A549 (cell line): ENCODE results near the gene ZNF280B.
"Not testable (repeated sequence)": the region's sequence is repeated elsewhere in the genome, so short reads cannot be mapped to it uniquely, and the experiment has no call there.

Experiments
- CTCF ChIP-seq: fragments of >200 bp; sonication (Bioruptor Twin); formaldehyde crosslinking; IDR thresholded peaks from 3 replicates; pipeline ENCODE4 v1.5.1; 2016
- EP300 ChIP-seq, 2 experiments: fragments of >200 bp; sonication (Bioruptor Twin); formaldehyde crosslinking; IDR thresholded peaks; 2 replicates in 1 of 2; 3 replicates in 1 of 2; pipeline ENCODE4 v1.6.1; 2016 to 2017
- FOSL2 ChIP-seq, 2 experiments: fragments of 450-650 bp in 1 of 2; fragments of >200 bp in 1 of 2; sonication (Bioruptor Twin) in 1 of 2; formaldehyde crosslinking; IDR thresholded peaks; 2 replicates each; pipeline versions ENCODE4 v1.5.0 to v1.6.1; 2016 to 2020; ENCODE audit warnings: mild to moderate bottlenecking in 1 of 2, moderate library complexity in 1 of 2
- KDM5A ChIP-seq: fragments of 200-600 bp; sonication (generic); IDR thresholded peaks from 2 replicates; pipeline ENCODE4 v1.6.1; 2016; ENCODE audit warnings: antibody characterized with exemption, mild to moderate bottlenecking
- MAX ChIP-seq: IDR thresholded peaks from 2 replicates; pipeline ENCODE4 v1.6.1; 2012
- MYC ChIP-seq: IDR thresholded peaks from 2 replicates; pipeline ENCODE4 v1.6.1; 2012; ENCODE audit warnings: mild to moderate bottlenecking, inconsistent platforms, low read length, improper control_type of control experiment, borderline replicate concordance
- PBX3 ChIP-seq: IDR thresholded peaks from 2 replicates; pipeline ENCODE4 v1.6.1; 2012
- POLR2A ChIP-seq: IDR thresholded peaks from 2 replicates; pipeline ENCODE4 v1.6.1; 2012; ENCODE audit warnings: mild to moderate bottlenecking, low read length
- REST ChIP-seq: fragments of 200-600 bp; sonication (generic); IDR thresholded peaks from 2 replicates; pipeline ENCODE4 v1.6.1; 2016; ENCODE audit warnings: antibody characterized with exemption, mild to moderate bottlenecking, moderate library complexity
- RFX5 ChIP-seq: fragments of 450-650 bp; IDR thresholded peaks from 2 replicates; pipeline ENCODE4 v1.7.1; 2014; ENCODE audit warnings: antibody characterized with exemption, mild to moderate bottlenecking, moderate library complexity
- TP53 ChIP-seq: fragments of 250-450 bp; sonication (Bioruptor Pico); IDR thresholded peaks from 2 replicates; pipeline ENCODE4 v1.5.0; 2021; ENCODE audit warnings: mild to moderate bottlenecking, moderate library complexity
- TF ChIP-seq, protein P1 (sequence below): fragments of 450-650 bp; IDR thresholded peaks from 2 replicates; pipeline ENCODE4 v1.6.1; 2014; ENCODE audit warnings: antibody characterized with exemption

- not testable (repeated sequence) for TF ChIP-seq CTCF; TP53 (CRISPR knock-in tag); POLR2A; FOSL2 (IDR thresholded peaks at IDR 0.05); FOSL2 (CRISPR knock-in tag; IDR thresholded peaks at IDR 0.05); REST; MYC; RFX5; PBX3; KDM5A; MAX; EP300 (IDR thresholded peaks at IDR 0.05)
- TF ChIP-seq, protein P1, sequence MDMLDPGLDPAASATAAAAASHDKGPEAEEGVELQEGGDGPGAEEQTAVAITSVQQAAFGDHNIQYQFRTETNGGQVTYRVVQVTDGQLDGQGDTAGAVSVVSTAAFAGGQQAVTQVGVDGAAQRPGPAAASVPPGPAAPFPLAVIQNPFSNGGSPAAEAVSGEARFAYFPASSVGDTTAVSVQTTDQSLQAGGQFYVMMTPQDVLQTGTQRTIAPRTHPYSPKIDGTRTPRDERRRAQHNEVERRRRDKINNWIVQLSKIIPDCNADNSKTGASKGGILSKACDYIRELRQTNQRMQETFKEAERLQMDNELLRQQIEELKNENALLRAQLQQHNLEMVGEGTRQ = not testable (repeated sequence)
These were observed 66.9 kb downstream of the ZNF280B start for GRCh38 chr22:22441626-22442025.
